SK-N-MC (cell line): Measurements from ENCODE around the gene ZNF189.

Experiments
- DNase-seq: peaks from one replicate; pipeline ENCODE4 v3.0.0-alpha.2; 2011; ENCODE audit warnings: low read depth, low spot score
- H3K27ac ChIP-seq: fragments of 200-600 bp; sonication (generic); 2 replicates; pipeline ENCODE4 v1.5.1; 2016; ENCODE audit warnings: mixed run types
- H3K36me3 ChIP-seq: fragments of 200-600 bp; sonication (generic); 2 replicates; pipeline ENCODE4 v1.6.1; 2017; ENCODE audit warnings: antibody characterized with exemption, low read length, mixed read lengths; ENCODE audit not compliant: insufficient read depth
- H3K4me3 ChIP-seq: fragments of 200-600 bp; sonication (generic); 2 replicates; pipeline ENCODE4 v1.5.1; 2016
- H3K9ac ChIP-seq: fragments of 200-600 bp; sonication (generic); 2 replicates; pipeline ENCODE4 v1.8.0; 2017; ENCODE audit warnings: mixed run types, mixed read lengths; ENCODE audit not compliant: insufficient read length
- H3K9me3 ChIP-seq: fragments of 200-600 bp; sonication (generic); 2 replicates; pipeline ENCODE4 v1.6.1; 2017; ENCODE audit warnings: low read depth, mild to moderate bottlenecking, antibody characterized with exemption, low read length, moderate library complexity, mixed read lengths
- EZH2 ChIP-seq: fragments of 200-600 bp; sonication (generic); IDR thresholded peaks from one replicate; pipeline ENCODE4 v1.6.1; 2017; ENCODE audit warnings: antibody characterized with exemption
- FOXP2 ChIP-seq: optimal IDR thresholded peaks from 2 replicates; pipeline ENCODE3; 2011; ENCODE audit warnings: mild to moderate bottlenecking, moderate library complexity; ENCODE audit not compliant: insufficient read depth; ENCODE audit errors: extremely low read length, control extremely low read depth
- POLR2AphosphoS5 ChIP-seq: IDR thresholded peaks from 2 replicates; pipeline ENCODE4 v1.6.1; 2012; ENCODE audit warnings: mild to moderate bottlenecking, low read depth, low read length, borderline replicate concordance

The ZNF189 gene

GRCh38 chr9:101360647-101361046 is 38.0 kb upstream of the ZNF189 start:
- H3K27ac ChIP-seq, result no peak overlapping the region
- no peaks in the 10 kb centered on the region for H3K36me3 ChIP-seq
- H3K4me3 ChIP-seq, result no peak overlapping the region
- no peak for DNase-seq
- H3K9me3 ChIP-seq, result no peaks in the 10 kb centered on the region
- TF ChIP-seq EZH2, result no peak
- TF ChIP-seq FOXP2, result no peak
- no peak for TF ChIP-seq POLR2AphosphoS5
- H3K9ac ChIP-seq, result no peak overlapping the region

GRCh38 chr9:101362450-101362849 is 36.2 kb upstream of the ZNF189 start:
- no peak overlapping the region for H3K9ac ChIP-seq
- TF ChIP-seq FOXP2 (no peak), POLR2AphosphoS5 (no peak), EZH2 (no peak)
- H3K9me3 ChIP-seq, result no peaks in the 10 kb centered on the region
- no peaks in the 10 kb centered on the region for H3K36me3 ChIP-seq
- no peak overlapping the region for H3K27ac ChIP-seq
- no peak overlapping the region for H3K4me3 ChIP-seq
- DNase-seq, result no peak

- Histone ChIP-seq H3K27ac (no peak overlapping the region), H3K4me3 (no peak overlapping the region), H3K9me3 (no peaks in the 10 kb centered on the region), H3K36me3 (no peaks in the 10 kb centered on the region), H3K9ac (no peak overlapping the region)
- DNase-seq, result no peak
- TF ChIP-seq POLR2AphosphoS5 (no peak), FOXP2 (no peak), EZH2 (no peak)
Observed at GRCh38 chr9:101365181-101365580, 33.5 kb upstream of the ZNF189 start.

- no peaks in the 10 kb centered on the region for H3K36me3 ChIP-seq
- TF ChIP-seq FOXP2, result no peak
- no peak for TF ChIP-seq EZH2
- TF ChIP-seq POLR2AphosphoS5, result no peak
- no peak overlapping the region for H3K9ac ChIP-seq
- H3K4me3 ChIP-seq, result no peak overlapping the region
- H3K9me3 ChIP-seq, result no peaks in the 10 kb centered on the region
- no peak for DNase-seq
- no peak overlapping the region for H3K27ac ChIP-seq
Observed at GRCh38 chr9:101366038-101366756, 32.5 kb upstream of the ZNF189 start.

GRCh38 chr9:101367323-101367722 is 31.3 kb upstream of the ZNF189 start:
- no peak overlapping the region for H3K9ac ChIP-seq
- H3K36me3 ChIP-seq, result no peaks in the 10 kb centered on the region
- TF ChIP-seq FOXP2, result no peak
- no peak for TF ChIP-seq POLR2AphosphoS5
- TF ChIP-seq EZH2, result no peak
- no peak for DNase-seq
- no peaks in the 10 kb centered on the region for H3K9me3 ChIP-seq
- H3K4me3 ChIP-seq, result no peak overlapping the region
- H3K27ac ChIP-seq, result no peak overlapping the region

- no peak for DNase-seq
- Histone ChIP-seq H3K36me3 (no peaks in the 10 kb centered on the region), H3K4me3 (no peak overlapping the region), H3K27ac (no peak overlapping the region), H3K9ac (no peak overlapping the region), H3K9me3 (no peaks in the 10 kb centered on the region)
- TF ChIP-seq FOXP2 (no peak), EZH2 (no peak), POLR2AphosphoS5 (no peak)
Observed at GRCh38 chr9:101369286-101369685, 29.4 kb upstream of the ZNF189 start.

- H3K27ac ChIP-seq, result no peak overlapping the region
- TF ChIP-seq EZH2, result no peak
- TF ChIP-seq POLR2AphosphoS5, result no peak
- TF ChIP-seq FOXP2, result no peak
- no peaks in the 10 kb centered on the region for H3K9me3 ChIP-seq
- H3K9ac ChIP-seq, result no peak overlapping the region
- no peaks in the 10 kb centered on the region for H3K36me3 ChIP-seq
- no peak overlapping the region for H3K4me3 ChIP-seq
- DNase-seq, result no peak
Observed at GRCh38 chr9:101369884-101370531, 28.6 kb upstream of the ZNF189 start.

- H3K9me3 ChIP-seq, result no peaks in the 10 kb centered on the region
- H3K36me3 ChIP-seq, result no peaks in the 10 kb centered on the region
- no peak overlapping the region for H3K9ac ChIP-seq
- no peak overlapping the region for H3K27ac ChIP-seq
- no peak overlapping the region for H3K4me3 ChIP-seq
- DNase-seq, result no peak
- TF ChIP-seq POLR2AphosphoS5 (no peak), EZH2 (no peak), FOXP2 (no peak)
Observed at GRCh38 chr9:101371813-101372212, 26.8 kb upstream of the ZNF189 start.
